Testis (tissue), 3 donors: Measurements from ENCODE around the gene PGK1. TPM values are rescaled to one million over a fixed set of nuclear protein-coding genes. Genes with fewer than 3 reads are reported as not detected.
"Not testable (repeated sequence)": the region's sequence is repeated elsewhere in the genome, so short reads cannot be mapped to it uniquely, and the experiment has no call there.

Experiments
- DNase-seq: peaks from one replicate; pipeline ENCODE4 v3.0.0-alpha.2; 2019
- H3K27ac ChIP-seq, 2 donors: fragments of 200-600 bp; sonication (generic); one replicate each; pipeline ENCODE4 v1.5.1; 2019
- H3K27me3 ChIP-seq: fragments of 200-600 bp; sonication (generic); one replicate; pipeline ENCODE4 v1.5.1; 2019
- H3K36me3 ChIP-seq: fragments of 200-600 bp; sonication (generic); one replicate; pipeline ENCODE4 v1.5.1; 2017; ENCODE audit warnings: low read depth; ENCODE audit errors: missing control alignments
- H3K4me1 ChIP-seq: fragments of 200-600 bp; sonication (generic); one replicate; pipeline ENCODE4 v1.5.1; 2019
- H3K4me3 ChIP-seq, 2 donors: fragments of 200-600 bp; sonication (generic); one replicate each; pipeline ENCODE4 v1.5.1; 2017 to 2019
- H3K9me3 ChIP-seq: fragments of 200-600 bp; sonication (generic); one replicate; pipeline ENCODE4 v1.5.1; 2017
- POLR2A ChIP-seq: fragments of 450-650 bp; IDR thresholded peaks from one replicate; pipeline ENCODE4 v1.6.1; 2017; ENCODE audit warnings: antibody characterized with exemption, mild to moderate bottlenecking, moderate library complexity
- WGBS, 2 donors: methylation state at CpG; one replicate each; pipeline ENCODE4 v1.1.5; 2018; 5-methylcytosine and 5-hydroxymethylcytosine counted together
- intact Hi-C: fragments of 100-400 bp; cut with DNase I; formaldehyde crosslinking; loops from one replicate; pipeline ENCODE4 v1.15.1; 2023; ENCODE audit warnings: low total_unique reads
- polyA plus RNA-seq: library from polyadenylated mRNA; stranded (reverse); fragments of 350-450 nt; fragmentation: Illumina TruSeq; extraction: RNeasy Lipid Tissue Mini Kit (QIAGEN cat#74804); gene quantifications from one replicate; pipeline ENCODE4 v1.2.3, GENCODE V29; 2014; ENCODE audit warnings: low read depth, low replicate concordance; ENCODE audit not compliant: insufficient read depth
- total RNA-seq, 2 donors: library from RNA; depleted of rRNA; stranded (reverse); fragments of >200 nt; gene quantifications; one replicate each; pipeline ENCODE4 v1.2.3, GENCODE V29; 2016
- TF ChIP-seq, protein P1 (sequence below), 3 experiments: fragments of 450-650 bp in 2 of 3; fragments of 200-600 bp in 1 of 3; sonication (generic) in 1 of 3; IDR thresholded peaks; one replicate each; pipeline ENCODE4 v1.5.1; 2016 to 2019; ENCODE audit warnings: antibody characterized with exemption in 3 of 3, mild to moderate bottlenecking in 2 of 3, moderate library complexity in 1 of 3

The PGK1 gene
- total and polyA plus RNA-seq, 3 donors from 2014 or later: 69.1 to 109 (median 100.0) TPM

DNA sequence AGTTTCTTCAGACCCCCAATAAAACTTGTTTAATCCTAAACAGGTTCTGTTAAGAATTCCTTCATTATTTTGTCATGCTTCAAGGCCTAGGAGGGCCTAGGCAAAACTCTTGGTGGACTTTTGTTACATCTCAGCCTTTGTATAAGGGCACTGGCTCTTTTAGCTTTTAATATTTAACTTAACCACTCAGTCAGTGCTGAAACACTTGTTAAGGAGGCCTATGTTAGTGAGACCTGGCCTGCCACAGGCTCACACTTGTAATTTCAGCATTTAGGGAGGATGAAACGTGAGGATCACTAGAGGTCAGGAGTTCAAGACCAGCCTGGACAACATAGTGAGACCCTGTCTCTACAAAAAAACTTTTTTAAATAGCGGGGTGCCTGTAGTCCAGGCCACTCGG lies 32.7 kb upstream of the PGK1 start:
- no peak for TF ChIP-seq POLR2A
- TF ChIP-seq, protein P1, sequence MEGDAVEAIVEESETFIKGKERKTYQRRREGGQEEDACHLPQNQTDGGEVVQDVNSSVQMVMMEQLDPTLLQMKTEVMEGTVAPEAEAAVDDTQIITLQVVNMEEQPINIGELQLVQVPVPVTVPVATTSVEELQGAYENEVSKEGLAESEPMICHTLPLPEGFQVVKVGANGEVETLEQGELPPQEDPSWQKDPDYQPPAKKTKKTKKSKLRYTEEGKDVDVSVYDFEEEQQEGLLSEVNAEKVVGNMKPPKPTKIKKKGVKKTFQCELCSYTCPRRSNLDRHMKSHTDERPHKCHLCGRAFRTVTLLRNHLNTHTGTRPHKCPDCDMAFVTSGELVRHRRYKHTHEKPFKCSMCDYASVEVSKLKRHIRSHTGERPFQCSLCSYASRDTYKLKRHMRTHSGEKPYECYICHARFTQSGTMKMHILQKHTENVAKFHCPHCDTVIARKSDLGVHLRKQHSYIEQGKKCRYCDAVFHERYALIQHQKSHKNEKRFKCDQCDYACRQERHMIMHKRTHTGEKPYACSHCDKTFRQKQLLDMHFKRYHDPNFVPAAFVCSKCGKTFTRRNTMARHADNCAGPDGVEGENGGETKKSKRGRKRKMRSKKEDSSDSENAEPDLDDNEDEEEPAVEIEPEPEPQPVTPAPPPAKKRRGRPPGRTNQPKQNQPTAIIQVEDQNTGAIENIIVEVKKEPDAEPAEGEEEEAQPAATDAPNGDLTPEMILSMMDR (IDR thresholded peaks at IDR 0.05): no peak
- H3K9me3 ChIP-seq: no peaks in the 10 kb centered on the region
- intact Hi-C loops: no loop called here
- DNase-seq: no peak
- no peak overlapping the region for H3K4me3 ChIP-seq
- H3K27ac ChIP-seq: no peak overlapping the region
- H3K27me3 ChIP-seq: no peaks in the 10 kb centered on the region
- WGBS, 2 donors: 75 to 83% methylated on average over 3 of the region's 3 CpGs
- no peaks in the 10 kb centered on the region for H3K4me1 ChIP-seq
- no peaks in the 10 kb centered on the region for H3K36me3 ChIP-seq

DNA sequence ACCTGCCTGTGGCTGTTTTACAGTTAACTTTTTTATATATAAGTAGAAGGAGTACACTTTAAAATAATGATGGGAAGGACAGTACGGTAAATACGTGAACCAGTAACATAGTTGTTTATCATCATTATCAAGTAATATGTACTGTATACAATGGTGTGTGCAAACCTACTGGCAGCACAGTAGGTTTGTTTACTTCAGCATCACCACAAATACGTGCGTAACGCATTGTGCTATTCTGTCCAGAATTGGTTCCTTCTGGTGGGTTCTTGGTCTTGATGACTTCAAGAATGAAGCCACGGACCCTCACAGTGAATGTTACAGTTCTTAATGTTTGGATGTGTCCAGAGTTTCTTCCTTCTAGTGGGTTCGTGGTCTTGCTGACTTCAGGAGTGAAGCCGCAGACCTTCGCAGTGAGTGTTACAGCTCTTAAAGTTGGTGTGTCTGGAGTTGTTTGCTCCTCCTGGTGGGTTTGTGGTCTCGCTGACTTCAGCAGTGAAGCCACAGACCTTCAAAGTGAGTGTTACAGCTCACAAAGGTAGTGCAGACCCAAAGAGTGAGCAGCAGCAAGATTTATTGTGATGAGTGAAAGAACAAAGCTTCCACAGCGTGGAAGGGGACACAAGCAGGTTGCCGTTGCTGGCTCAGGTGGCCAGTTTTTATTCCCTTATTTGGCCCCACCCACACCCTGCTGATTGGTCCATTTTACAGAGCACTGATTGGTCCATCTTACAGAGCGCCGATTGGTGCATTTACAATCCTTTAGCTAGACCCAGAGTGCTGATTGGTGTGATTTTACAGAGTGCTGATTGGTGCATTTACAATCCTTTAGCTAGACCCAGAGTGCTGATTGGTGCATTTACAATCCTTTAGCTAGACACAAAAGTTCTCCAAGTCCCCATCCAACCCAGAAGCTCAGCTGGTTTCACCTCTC lies 30.6 kb upstream of the PGK1 start:
- DNase-seq, H3K27ac ChIP-seq, H3K27me3 ChIP-seq, intact Hi-C loops, H3K9me3 ChIP-seq, H3K4me1 ChIP-seq, H3K36me3 ChIP-seq, H3K4me3 ChIP-seq: not testable (repeated sequence)
- 83 to 92% methylated on average over 12 to 14 of the region's 14 CpGs for WGBS, 2 donors

DNA sequence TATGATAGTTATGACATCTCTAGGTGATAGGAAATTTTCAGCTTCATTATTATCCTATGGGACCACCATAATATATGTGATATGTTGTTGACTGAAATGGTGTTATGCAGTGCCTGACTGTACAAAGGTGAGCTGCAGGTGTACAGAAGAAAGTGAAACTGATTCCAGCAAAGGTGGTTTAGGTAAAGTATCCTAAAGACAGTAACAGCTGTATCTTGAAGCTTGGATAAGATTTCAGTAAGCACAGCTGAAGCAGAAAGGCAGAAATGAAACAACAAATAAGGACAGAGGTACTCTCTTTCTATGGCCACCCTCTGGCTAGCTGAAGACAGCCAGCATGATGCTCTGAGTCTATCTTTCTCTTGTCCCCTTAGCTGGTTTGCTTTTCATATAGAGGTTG lies 30.0 kb upstream of the PGK1 start:
- no peak overlapping the region for H3K27ac ChIP-seq
- H3K4me3 ChIP-seq: no peak overlapping the region
- H3K27me3 ChIP-seq: no peaks in the 10 kb centered on the region
- no peak for DNase-seq
- no peaks in the 10 kb centered on the region for H3K36me3 ChIP-seq
- no peak for TF ChIP-seq POLR2A
- TF ChIP-seq, protein P1 (IDR thresholded peaks at IDR 0.05): no peak
- intact Hi-C loops: no loop called here
- no peaks in the 10 kb centered on the region for H3K9me3 ChIP-seq
- no peaks in the 10 kb centered on the region for H3K4me1 ChIP-seq

DNA sequence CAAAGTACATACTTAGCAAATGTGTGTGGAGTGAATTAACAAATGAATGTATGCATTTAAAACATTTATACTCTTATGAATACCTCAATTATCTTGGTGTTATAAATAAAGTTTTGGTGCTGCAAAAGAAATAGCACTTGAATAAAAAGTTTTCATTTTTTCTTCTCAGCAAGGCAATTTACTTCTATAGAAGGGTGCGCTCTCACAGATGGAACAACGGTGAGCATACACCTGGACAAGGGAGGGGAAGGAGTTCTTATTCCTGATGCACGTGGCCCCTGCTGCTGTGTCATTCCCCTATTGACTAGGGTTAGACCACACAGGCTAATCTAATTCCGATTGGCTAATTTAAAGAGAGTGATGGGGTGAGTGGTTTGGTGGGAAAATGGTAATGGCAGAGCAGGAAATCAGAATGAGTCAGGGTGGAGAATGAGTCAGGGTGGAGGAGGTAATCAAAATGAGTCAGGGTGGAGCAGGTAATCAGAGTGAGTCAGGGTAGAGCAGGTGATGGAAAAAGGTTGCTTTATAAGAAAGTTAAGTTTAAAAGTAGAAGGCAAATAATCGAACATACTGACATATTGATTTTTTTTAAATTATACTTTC lies 28.2 kb upstream of the PGK1 start:
- 90 to 91% methylated on average over 5 of the region's 5 CpGs for WGBS, 2 donors
- intact Hi-C loops: no loop called here
- Histone ChIP-seq H3K36me3 (no peaks in the 10 kb centered on the region), H3K9me3 (no peaks in the 10 kb centered on the region), H3K27me3 (no peaks in the 10 kb centered on the region), H3K4me3 (no peak overlapping the region), H3K4me1 (no peaks in the 10 kb centered on the region), H3K27ac (no peak overlapping the region)
- no peak for DNase-seq
- no peak for TF ChIP-seq POLR2A
- TF ChIP-seq, protein P1 (IDR thresholded peaks at IDR 0.05): no peak

DNA sequence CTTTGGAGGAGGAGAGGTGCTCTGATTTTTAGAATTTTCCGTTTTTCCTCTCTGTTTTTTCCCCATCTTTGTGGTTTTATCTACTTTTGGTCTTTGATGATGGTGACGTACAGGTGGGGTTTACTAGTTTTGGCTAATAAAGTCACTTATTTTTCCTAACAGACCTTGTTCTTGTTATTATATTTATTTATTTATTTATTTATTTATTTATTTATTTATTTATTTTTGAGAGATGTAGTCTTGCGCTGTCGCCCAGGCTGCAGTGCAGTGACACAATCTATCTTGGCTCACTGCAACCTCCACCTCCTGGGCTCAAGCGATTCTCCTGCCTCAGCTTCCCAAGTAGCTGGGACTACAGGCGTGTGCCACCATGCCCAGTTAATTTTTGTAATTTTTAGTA lies 22.6 kb upstream of the PGK1 start:
- intact Hi-C loops, DNase-seq, H3K9me3 ChIP-seq, H3K27me3 ChIP-seq, H3K36me3 ChIP-seq, H3K4me3 ChIP-seq, H3K4me1 ChIP-seq, H3K27ac ChIP-seq: not testable (repeated sequence)
- WGBS, 2 donors: 89 to 99% methylated on average over 6 of the region's 6 CpGs
